ENCODE measurements around the gene NIT2. TPM values are rescaled to one million over a fixed set of nuclear protein-coding genes. Genes with fewer than 3 reads are reported as not detected.
A peak's percentile ranks its signal among the peaks of the same experiment; 100 is the strongest.

NIT2 gene
- total RNA-seq, 2 experiments from 2014 or later = 18.6 to 21.4 TPM

- ATAC-seq (ENCODE audit: poor library complexity) (no peak), DNase-seq (no peak)
- Histone ChIP-seq H3K9me3 (ENCODE audit: control insufficient read depth in 1 of 2, insufficient read depth in 1 of 2, low read length in 2 of 2) (no peaks in the 10 kb centered on the region), H3K27me3 (ENCODE audit: control insufficient read depth in 1 of 2, insufficient read depth in 2 of 2, low read length in 2 of 2) (no peaks in the 10 kb centered on the region), H3K27ac (ENCODE audit: low read depth in 1 of 2, low read length in 2 of 2) (no peak overlapping the region), H3K4me3 (ENCODE audit: low read length) (no peak overlapping the region), H3K4me1 (ENCODE audit: insufficient read depth, low read length) (peaks cover 23% of the 10 kb centered on the region), H3K36me3 (ENCODE audit: insufficient read depth, low read length) (peaks cover 2% of the 10 kb centered on the region)
- peaks cover 68% of the 10 kb centered on the region for H3K4me1 Mint-ChIP-seq (ENCODE audit: low read depth)
- no peaks in the 10 kb centered on the region for H3K9me3 Mint-ChIP-seq
- H3K27me3 Mint-ChIP-seq = no peaks in the 10 kb centered on the region
- intact Hi-C loops (cut with DNase I, micrococcal nuclease) = loop anchor here in 1 of 2 experiments (5.0 to 10.0 kb wide), 2 partner anchors 1288 to 1330 kb away; partner anchors contain the start of gene RPL24
- H3K36me3 Mint-ChIP-seq (ENCODE audit: low read depth) = peaks cover 24% of the 10 kb centered on the region
- POLR2A ChIA-PET = no interaction called here
- H3K27ac Mint-ChIP-seq = peak overlapping the region; percentile 20
- TF ChIP-seq CTCF (IDR thresholded peaks at IDR 0.05) = no peak
- peak overlapping the region; percentile 60 for H3K4me3 Mint-ChIP-seq
- CTCF ChIA-PET = no interaction called here
Measured at GRCh38 chr3:100396967-100397366, 62.4 kb downstream of the NIT2 start.

- intact Hi-C loops (cut with DNase I, micrococcal nuclease) = loop anchor here (2.0 to 10.0 kb wide), 12 partner anchors 62 to 1875 kb away; partner anchors contain the start of genes CLDND1 (in 1 of the 2), CMSS1 (in 1 of the 2), DCBLD2 (in 1 of the 2) and NIT2 (in 1 of the 2)
- DNase-seq (peak in 1 of 14 experiments; percentile 15), ATAC-seq (ENCODE audit: poor library complexity) (no peak)
- Mint-ChIP-seq H3K27me3 (no peaks in the 10 kb centered on the region), H3K4me1 (ENCODE audit: low read depth) (peaks cover 78% of the 10 kb centered on the region), H3K27ac (peak overlapping the region; percentile 92), H3K4me3 (peak overlapping the region; percentile 94), H3K36me3 (ENCODE audit: low read depth) (peaks cover 22% of the 10 kb centered on the region), H3K9me3 (no peaks in the 10 kb centered on the region)
- no peak overlapping the region for H3K27ac ChIP-seq (ENCODE audit: low read depth in 1 of 2, low read length in 2 of 2)
- H3K9me3 ChIP-seq (ENCODE audit: control insufficient read depth in 1 of 2, insufficient read depth in 1 of 2, low read length in 2 of 2) = no peaks in the 10 kb centered on the region
- POLR2A ChIA-PET = interaction anchor here (1.5 to 3.0 kb wide), 5 partner anchors 8 to 582 kb away, joined by 4 to 34 read pairs (median 14); partner anchors contain the start of genes CMSS1 and TBC1D23
- peak overlapping the region; percentile 73 for H3K4me3 ChIP-seq (ENCODE audit: low read length)
- peaks cover 28% of the 10 kb centered on the region for H3K4me1 ChIP-seq (ENCODE audit: insufficient read depth, low read length)
- H3K36me3 ChIP-seq (ENCODE audit: insufficient read depth, low read length) = peaks cover 2% of the 10 kb centered on the region
- no peaks in the 10 kb centered on the region for H3K27me3 ChIP-seq (ENCODE audit: control insufficient read depth in 1 of 2, insufficient read depth in 2 of 2, low read length in 2 of 2)
- CTCF ChIA-PET = no interaction called here
- TF ChIP-seq CTCF (IDR thresholded peaks at IDR 0.05) = no peak
Measured at GRCh38 chr3:100399341-100400071, 64.9 kb downstream of the NIT2 start.

DNA sequence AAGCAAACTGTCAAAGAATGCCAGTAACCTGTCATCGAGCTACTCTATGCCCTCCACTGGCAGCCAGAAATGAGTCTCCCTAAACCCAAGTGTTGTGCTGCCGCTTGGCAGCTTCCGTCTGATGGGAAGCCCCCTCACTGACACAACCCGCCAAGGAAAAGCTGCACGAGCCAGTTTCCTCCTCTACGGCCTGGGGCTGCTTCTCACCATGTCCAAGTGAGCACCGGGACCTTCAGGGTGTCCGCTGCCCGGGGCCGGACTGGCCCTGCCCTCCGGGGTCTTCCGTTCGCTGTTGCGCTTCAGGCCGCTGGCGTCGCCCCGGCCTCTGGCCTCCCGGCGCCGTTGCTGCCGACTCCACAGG, 65.8 kb downstream of the NIT2 start:
- H3K9me3 ChIP-seq (ENCODE audit: control insufficient read depth in 1 of 2, insufficient read depth in 1 of 2, low read length in 2 of 2) = no peaks in the 10 kb centered on the region
- Mint-ChIP-seq H3K4me1 (ENCODE audit: low read depth) (peaks cover 85% of the 10 kb centered on the region), H3K27me3 (no peaks in the 10 kb centered on the region), H3K4me3 (peak overlapping the region; percentile 94), H3K36me3 (ENCODE audit: low read depth) (peaks cover 22% of the 10 kb centered on the region), H3K9me3 (no peaks in the 10 kb centered on the region), H3K27ac (peak overlapping the region; percentile 92)
- ATAC-seq (ENCODE audit: poor library complexity) (peak; percentile 15), DNase-seq (peak in 13 of 14 experiments; percentile 2 to 71 (median 25))
- H3K27me3 ChIP-seq (ENCODE audit: control insufficient read depth in 1 of 2, insufficient read depth in 2 of 2, low read length in 2 of 2) = no peaks in the 10 kb centered on the region
- TF ChIP-seq CTCF (IDR thresholded peaks at IDR 0.05) = no peak
- peak overlapping the region; percentile 42 to 85 for H3K27ac ChIP-seq (ENCODE audit: low read depth in 1 of 2, low read length in 2 of 2)
- no peaks in the 10 kb centered on the region for H3K36me3 ChIP-seq (ENCODE audit: insufficient read depth, low read length)
- intact Hi-C loops (cut with DNase I, micrococcal nuclease) = loop anchor here (2.0 to 10.0 kb wide), 10 partner anchors 63 to 1876 kb away; partner anchors contain the start of genes CLDND1 (in 1 of the 2), CMSS1 (in 1 of the 2), DCBLD2 (in 1 of the 2) and NIT2 (in 1 of the 2)
- CTCF ChIA-PET = no interaction called here
- H3K4me1 ChIP-seq (ENCODE audit: insufficient read depth, low read length) = peaks cover 26% of the 10 kb centered on the region
- POLR2A ChIA-PET = interaction anchor here (1.4 to 3.0 kb wide), 9 partner anchors 9 to 1174 kb away, joined by 4 to 34 read pairs (median 10); partner anchors contain the start of genes CMSS1, NIT2, PCNP and TBC1D23
- peak overlapping the region; percentile 73 for H3K4me3 ChIP-seq (ENCODE audit: low read length)
